NCI-H1048 (cell line): ENCODE results near the gene RPRD1B.

Source experiments
- DNase-seq: peaks from one replicate; lab custom pipeline; 2025; lab: John Stamatoyannopoulos, UW

Gene RPRD1B

GRCh38 chr20:38135651-38136420 lies 102.3 kb downstream of the RPRD1B start:
- DNase-seq, result no peak

GRCh38 chr20:38136421-38137245 lies 103.1 kb downstream of the RPRD1B start:
- no peak for DNase-seq

DNA sequence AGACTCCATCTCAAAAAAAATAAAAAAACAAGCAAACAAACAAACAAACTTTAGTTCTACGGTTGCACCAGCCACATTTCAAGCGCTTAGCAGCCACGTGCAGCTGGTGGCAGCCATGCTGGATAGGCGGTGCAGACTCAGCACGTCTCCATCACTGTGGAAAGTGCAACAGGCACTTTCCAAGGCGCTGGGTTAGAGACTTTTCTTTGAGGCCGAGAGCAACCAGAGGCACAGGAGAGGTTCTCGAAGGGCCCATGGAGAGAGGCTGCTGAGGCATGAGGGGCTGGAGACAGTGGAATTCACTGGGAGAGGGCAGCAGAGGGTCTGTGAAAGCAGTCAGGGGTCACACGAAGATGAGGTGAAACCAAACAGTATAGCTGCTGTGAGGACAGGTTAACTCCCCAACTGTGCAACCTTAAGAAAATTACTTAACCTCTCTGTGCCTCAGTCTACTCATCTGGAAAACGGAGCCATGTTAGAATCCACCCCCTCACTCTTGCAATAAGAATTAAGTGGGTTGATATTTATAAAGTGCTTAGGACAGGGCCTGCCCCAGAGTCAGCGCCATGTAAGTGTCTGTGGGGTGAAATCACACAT lies 104.0 kb downstream of the RPRD1B start:
- DNase-seq, result no peak

- no peak for DNase-seq
Observed at GRCh38 chr20:38138086-38138778, 104.7 kb downstream of the RPRD1B start.

DNA sequence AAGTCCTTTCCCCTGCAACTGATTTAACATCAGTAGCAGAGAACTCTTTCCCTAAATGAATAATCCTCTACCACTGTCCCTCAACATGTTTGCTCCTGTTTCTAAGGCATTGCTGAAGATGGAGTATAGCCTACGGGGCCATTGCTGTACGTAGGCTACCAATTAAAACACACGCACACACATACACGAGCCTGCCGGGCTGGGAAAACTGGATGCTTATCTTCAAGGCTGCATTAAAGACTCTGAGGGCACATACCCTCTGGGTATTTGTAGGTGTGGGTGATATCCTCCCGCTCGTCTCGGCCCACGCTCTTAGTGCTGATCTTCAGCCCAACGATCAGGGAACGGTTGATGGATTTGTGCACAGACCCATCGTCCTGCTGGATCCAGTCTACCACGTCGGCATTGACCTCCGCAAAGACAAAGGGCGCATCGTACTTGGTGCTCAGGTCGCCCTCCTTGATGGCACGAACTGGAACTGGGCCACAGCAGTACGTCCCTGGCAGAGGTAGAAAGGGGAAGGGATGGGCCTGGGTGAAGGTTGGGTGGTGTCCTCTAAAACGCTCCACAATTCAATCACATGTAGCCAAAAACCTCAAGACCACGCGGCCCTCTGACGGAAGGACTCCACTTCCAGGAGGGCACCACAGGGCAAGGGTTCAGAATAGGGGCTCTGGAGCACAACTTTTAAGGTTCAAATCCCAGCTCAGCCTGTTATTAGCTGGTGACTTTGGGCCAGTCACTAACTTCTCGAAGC lies 105.8 kb downstream of the RPRD1B start:
- no peak for DNase-seq

GRCh38 chr20:38139977-38140753 lies 106.6 kb downstream of the RPRD1B start:
- no peak for DNase-seq

- DNase-seq, result no peak
Observed at GRCh38 chr20:38141204-38141888, 107.8 kb downstream of the RPRD1B start.
